Gastroesophageal sphincter (tissue), 3 donors: ENCODE data around the gene RAB9A.

Source experiments
- CTCF ChIP-seq, 4 experiments: fragments of 200-600 bp in 2 of 4; fragments of 450-650 bp in 2 of 4; sonication (generic) in 1 of 4; IDR thresholded peaks; one replicate each; pipeline ENCODE4 v1.5.1; 2017 to 2019; ENCODE audit warnings: antibody characterized with exemption in 4 of 4, mild to moderate bottlenecking in 2 of 4, moderate library complexity in 2 of 4
- EP300 ChIP-seq: sonication (generic); formaldehyde crosslinking; IDR thresholded peaks from one replicate; pipeline ENCODE4 v1.6.1; 2017; ENCODE audit warnings: antibody characterized with exemption, mild to moderate bottlenecking
- POLR2A ChIP-seq, 2 donors: fragments of 450-650 bp; IDR thresholded peaks; one replicate each; pipeline ENCODE4 v1.6.1; 2017; ENCODE audit warnings: antibody characterized with exemption in 2 of 2, mild to moderate bottlenecking in 2 of 2, moderate library complexity in 1 of 2
- POLR2AphosphoS5 ChIP-seq: sonication (generic); formaldehyde crosslinking; IDR thresholded peaks from one replicate; pipeline ENCODE4 v1.6.1; 2017; ENCODE audit warnings: antibody characterized with exemption

GRCh38 chrX:13759152-13759718 is 70.3 kb downstream of the RAB9A start:
- TF ChIP-seq CTCF (IDR thresholded peaks at IDR 0.05) (no peak), POLR2A (IDR thresholded peaks at IDR 0.05) (no peak), POLR2AphosphoS5 (no peak), EP300 (no peak)
